GM12878 (cell line): ENCODE measurements around the gene GANAB. TPM values are rescaled to one million over a fixed set of nuclear protein-coding genes. Genes with fewer than 3 reads are reported as not detected.

ENCODE experiments used
- ATAC-seq: fragments of 200-7000 bp; cut with Tn5 transposase; 3 replicates; pipeline ENCODE4 v1.9.1; 2020; ENCODE audit warnings: mild to moderate bottlenecking, moderate library complexity
- BruUV-seq: library from RNA; stranded (reverse); fragments of 400-500 nt; replicated peaks from 2 replicates; lab custom pipeline; 2021; lab: Mats Ljungman, UMichigan
- CTCF ChIA-PET: fragments of 300-600 bp; sonication (Branson Sonifier 250); formaldehyde crosslinking; extraction: SDS; loops from one replicate; lab custom pipeline; 2021; ENCODE audit warnings: inconsistent platforms; lab: Yijun Ruan, JAX
- POLR2A ChIA-PET: fragments of 350-600 bp; formaldehyde crosslinking; extraction: SDS; loops from one replicate; lab custom pipeline; 2021; ENCODE audit warnings: inconsistent platforms; lab: Charles Lee
- RAD21 ChIA-PET: fragments of 300-600 bp; sonication (Branson Sonifier 250); formaldehyde crosslinking; loops from one replicate; lab custom pipeline; 2023; ENCODE audit warnings: antibody characterized with exemption; ENCODE audit not compliant: unreplicated experiment; lab: Charles Lee
- SMC1A ChIA-PET: fragments of 300-600 bp; sonication (Branson Sonifier 250); formaldehyde crosslinking; loops from one replicate; lab custom pipeline; 2023; ENCODE audit not compliant: unreplicated experiment, uncharacterized antibody; lab: Charles Lee
- DNase-seq: peaks from one replicate; pipeline ENCODE4 v3.0.0-alpha.2; 2011; ENCODE audit warnings: low read depth, low spot score
- FAIRE-seq: peaks from 3 replicates; lab custom pipeline; 2011; peaks lifted over from hg19 to GRCh38; lab: Jason Lieb, UNC
- H2AFZ ChIP-seq: 2 replicates; pipeline ENCODE4 v1.6.0; 2011; ENCODE audit warnings: low read depth, low read length, control low read depth; ENCODE audit not compliant: control insufficient read depth
- H3K27ac ChIP-seq: 2 replicates; pipeline ENCODE4 v1.5.1; 2011; ENCODE audit warnings: control low read depth; ENCODE audit not compliant: control insufficient read depth, insufficient read depth
- H3K27me3 ChIP-seq, 2 experiments: replicated peaks in 1 of 2; 2 replicates each; pipeline versions ENCODE4 v1.6.0 to v1.6.1; 2011; ENCODE audit warnings: low read length in 1 of 2; ENCODE audit not compliant: control insufficient read depth in 2 of 2, insufficient read depth in 2 of 2
- H3K36me3 ChIP-seq, 2 experiments: 2 replicates each; pipeline ENCODE4 v1.5.1; 2011; ENCODE audit warnings: low read length in 1 of 2; ENCODE audit not compliant: control insufficient read depth in 2 of 2, insufficient read depth in 2 of 2
- H3K4me1 ChIP-seq: 2 replicates; pipeline ENCODE4 v1.6.1; 2011; ENCODE audit warnings: mild to moderate bottlenecking, low read length, moderate library complexity, mixed read lengths; ENCODE audit not compliant: control insufficient read depth, insufficient read depth
- H3K4me2 ChIP-seq: 2 replicates; pipeline ENCODE4 v1.6.0; 2011; ENCODE audit warnings: control low read depth; ENCODE audit not compliant: control insufficient read depth, insufficient read depth
- H3K4me3 ChIP-seq: fragments of 200-600 bp; sonication (generic); 2 replicates; pipeline ENCODE4 v1.5.1; 2016
- H3K79me2 ChIP-seq: 2 replicates; pipeline ENCODE4 v1.6.0; 2011; ENCODE audit warnings: low read length; ENCODE audit not compliant: control insufficient read depth, insufficient read depth
- H3K9ac ChIP-seq: 2 replicates; pipeline ENCODE4 v1.8.0; 2011; ENCODE audit warnings: low read length, control low read depth, mixed read lengths; ENCODE audit not compliant: control insufficient read depth, insufficient read depth
- H3K9me3 ChIP-seq: replicated peaks from 3 replicates; pipeline ENCODE4 v1.5.1; 2011; ENCODE audit warnings: mild to moderate bottlenecking, low read length; ENCODE audit not compliant: control insufficient read depth, insufficient read depth
- H4K20me1 ChIP-seq: 2 replicates; pipeline ENCODE4 v1.6.0; 2011; ENCODE audit not compliant: control insufficient read depth, insufficient read depth
- HDAC6 ChIP-seq: fragments of 200-600 bp; sonication (generic); IDR thresholded peaks from one replicate; pipeline ENCODE4 v1.8.0; 2017; ENCODE audit warnings: antibody characterized with exemption; ENCODE audit not compliant: unreplicated experiment
- NR2F1 ChIP-seq: fragments of 450-650 bp; conservative IDR thresholded peaks from 2 replicates; pipeline ENCODE4 v1.6.1; 2017; ENCODE audit warnings: mild to moderate bottlenecking
- PML ChIP-seq: IDR thresholded peaks from 2 replicates; pipeline ENCODE4 v1.6.1; 2012; ENCODE audit warnings: low read length, inconsistent platforms
- POLR2AphosphoS5 ChIP-seq: IDR thresholded peaks from 2 replicates; pipeline ENCODE4 v1.6.1; 2011; ENCODE audit warnings: mild to moderate bottlenecking, low read length, inconsistent platforms
- POU2F2 ChIP-seq: IDR thresholded peaks from 3 replicates; pipeline ENCODE4 v1.6.1; 2011; ENCODE audit warnings: low read depth, mild to moderate bottlenecking, low read length, borderline replicate concordance
- SMC3 ChIP-seq: IDR thresholded peaks from 2 replicates; pipeline ENCODE4 v1.6.1; 2011; ENCODE audit warnings: low read length, improper control_type of control experiment, borderline replicate concordance
- WGBS: methylation state at CpG from one replicate; pipeline ENCODE4 v1.1.6; 2016; ENCODE audit warnings: low lambda C conversion rate; ENCODE audit not compliant: insufficient replicate concordance, insufficient coverage; ENCODE audit errors: missing lambda C conversion rate; 5-methylcytosine and 5-hydroxymethylcytosine counted together
- in situ Hi-C: fragments of 300-500 bp; cut with MboI; formaldehyde crosslinking; loops from 9 replicates; pipeline ENCODE4 v1.14.3; 2018; ENCODE audit warnings: mixed read lengths
- intact Hi-C: fragments of 100-400 bp; cut with micrococcal nuclease; formaldehyde crosslinking; loops from one replicate; pipeline ENCODE4 v1.14.2; 2022; ENCODE audit not compliant: unreplicated experiment
- polyA plus RNA-seq, 11 experiments: library from polyadenylated mRNA; depleted of rRNA in 4 of 11; unstranded in 6 of 11; stranded (reverse) in 5 of 11; fragments of >200 nt; fragmentation: Nextera tagmentation in 4 of 11; fragmentation: Illumina TruSeq in 1 of 11; extraction: Ambion mirVana in 4 of 11; extraction: Trizol in 1 of 11; gene quantifications; 1 replicate in 1 of 11; 2 replicates in 10 of 11; pipeline versions ENCODE4 v1.2.1 to v1.2.3, GENCODE V29; 2011 to 2016; ENCODE audit warnings: inconsistent platforms in 2 of 11, missing spikeins in 2 of 11, low read depth in 1 of 11
- total RNA-seq, 4 experiments: library from RNA; depleted of rRNA in 3 of 4; stranded (reverse); fragments of >200 nt in 3 of 4; fragmentation: Illumina TruSeq in 1 of 4; extraction: Trizol in 1 of 4; gene quantifications; 2 replicates each; pipeline versions ENCODE4 v1.2.1 to v1.2.3, GENCODE V29; 2013 to 2021

The GANAB gene
- total and polyA plus RNA-seq, 10 of the 15 experiments (the other 5 are each of a cell fraction or from before 2014, with no cell fraction given) = 4.5 to 175 (median 102) TPM

- CTCF ChIA-PET = interaction anchor here (0.9 to 5.5 kb wide), 5 partner anchors 26 to 99 kb away, joined by 3 to 48 read pairs (median 4); no protein-coding TSS in a partner anchor
- Histone ChIP-seq H4K20me1 (no peaks in the 10 kb centered on the region; the same call in 1 of the 2 replicates), H3K4me1 (peaks cover 26% of the 10 kb centered on the region), H3K27ac (no peak overlapping the region), H3K9ac (no peak overlapping the region), H3K4me2 (no peak overlapping the region), H3K4me3 (no peak overlapping the region), H3K9me3 (no peaks in the 10 kb centered on the region), H3K79me2 (peaks cover 38% of the 10 kb centered on the region), H3K36me3 (peaks cover 37 to 54% of the 10 kb centered on the region in 2 experiments), H3K27me3 (no peaks in the 10 kb centered on the region), H2AFZ (no peak overlapping the region)
- no peak for DNase-seq
- in situ Hi-C loops = no loop called here
- no peak for FAIRE-seq
- POLR2A ChIA-PET = interaction anchor here (1.1 kb wide), 1 partner anchor 72 kb away, joined by 3 read pairs; no protein-coding TSS in a partner anchor
- RAD21 ChIA-PET = interaction anchor here (1.2 to 1.5 kb wide), 2 partner anchors 16 to 27 kb away, joined by 3 to 4 read pairs; partner anchors contain the start of gene B3GAT3
- WGBS = 96% methylated on average over 8 of the region's 8 CpGs
- SMC1A ChIA-PET = interaction anchor here (1.4 to 2.9 kb wide), 3 partner anchors 26 to 176 kb away, joined by 3 to 11 read pairs (median 7); partner anchors contain the start of genes B3GAT3 and TAF6L
- no peak for ATAC-seq
- no peak for TF ChIP-seq SMC3
- TF ChIP-seq POU2F2 = no peak
- 0 out of 2 replicates have a peak, but pooled peaks have one; percentile 38 for TF ChIP-seq POLR2AphosphoS5
- TF ChIP-seq PML = no peak
- no peak for TF ChIP-seq NR2F1
- TF ChIP-seq HDAC6 = no peak
- TF ChIP-seq, all 136 proteins: peak for 1
- intact Hi-C loops = loop anchor here (10.0 kb wide), 1 partner anchor 240 kb away; the partner anchor contains the start of genes STX5, TEX54 and WDR74
- BruUV-seq = no TSS peak
Measured at GRCh38 chr11:62595124-62595523, 51.3 kb downstream of the GANAB start.
